Fibroblast of lung (primary cell): ENCODE data around the gene TCTA. TPM values are rescaled to one million over a fixed set of nuclear protein-coding genes. Genes with fewer than 3 reads are reported as not detected.

Experiments
- DNase-seq, 2 donors: peaks; one replicate each; pipeline versions ENCODE4 v3.0.0 to v3.0.0-alpha.2; 2010; ENCODE audit warnings: low read depth in 2 of 2
- H2AFZ ChIP-seq: 2 replicates; pipeline ENCODE4 v1.5.1; 2012; ENCODE audit warnings: low read length, control low read depth, inconsistent platforms
- H3K27ac ChIP-seq: 2 replicates; pipeline ENCODE4 v1.5.1; 2011; ENCODE audit warnings: low read length, control low read depth; ENCODE audit not compliant: insufficient read depth
- H3K27me3 ChIP-seq: 2 replicates; pipeline ENCODE4 v1.5.1; 2011; ENCODE audit warnings: mild to moderate bottlenecking, low read length; ENCODE audit not compliant: control insufficient read depth, insufficient read depth
- H3K36me3 ChIP-seq: 2 replicates; pipeline ENCODE4 v1.5.1; 2011; ENCODE audit warnings: low read length; ENCODE audit not compliant: control insufficient read depth, insufficient read depth
- H3K4me1 ChIP-seq: 2 replicates; pipeline ENCODE4 v1.5.1; 2011; ENCODE audit warnings: low read length; ENCODE audit not compliant: control insufficient read depth, insufficient read depth; ENCODE audit errors: extremely low read depth
- H3K4me2 ChIP-seq: 2 replicates; pipeline ENCODE4 v1.5.1; 2011; ENCODE audit warnings: low read length, control low read depth; ENCODE audit not compliant: insufficient read depth; ENCODE audit errors: extremely low read depth
- H3K4me3 ChIP-seq, 4 experiments: fragments of 200-600 bp in 1 of 4; sonication (generic) in 1 of 4; replicated peaks in 1 of 4; 2 replicates each; pipeline ENCODE4 v1.5.1; 2011 to 2016; ENCODE audit warnings: low read length in 4 of 4, low read depth in 3 of 4, mild to moderate bottlenecking in 3 of 4, control low read depth in 2 of 4, inconsistent platforms in 1 of 4, mixed read lengths in 1 of 4; ENCODE audit not compliant: insufficient read depth in 1 of 4; ENCODE audit errors: control extremely low read depth in 1 of 4
- H3K79me2 ChIP-seq: 2 replicates; pipeline ENCODE4 v1.5.1; 2012; ENCODE audit warnings: mild to moderate bottlenecking, low read length, inconsistent platforms; ENCODE audit not compliant: control insufficient read depth, insufficient read depth
- H3K9ac ChIP-seq: 2 replicates; pipeline ENCODE4 v1.5.1; 2011; ENCODE audit warnings: mild to moderate bottlenecking, low read length, control low read depth; ENCODE audit not compliant: insufficient read depth
- H3K9me3 ChIP-seq: 2 replicates; pipeline ENCODE4 v1.5.1; 2012; ENCODE audit warnings: low read depth, low read length; ENCODE audit not compliant: control insufficient read depth, insufficient read depth
- H4K20me1 ChIP-seq: 2 replicates; pipeline ENCODE4 v1.5.1; 2011; ENCODE audit warnings: low read length; ENCODE audit not compliant: control insufficient read depth, insufficient read depth; ENCODE audit errors: extremely low read depth
- CTCF ChIP-seq, 2 donors: IDR thresholded peaks in 1 of 2; conservative IDR thresholded peaks in 1 of 2; 1 replicate in 1 of 2; 2 replicates in 1 of 2; pipeline ENCODE4 v1.5.1; 2011 to 2012; ENCODE audit warnings: low read length in 2 of 2, control low read depth in 1 of 2, inconsistent platforms in 1 of 2, low read depth in 1 of 2, mild to moderate bottlenecking in 1 of 2
- EZH2 ChIP-seq: IDR thresholded peaks from 2 replicates; pipeline ENCODE4 v1.5.1; 2012; ENCODE audit warnings: low read length, control low read depth, mild to moderate bottlenecking; ENCODE audit errors: missing control alignments
- polyA plus RNA-seq, 2 donors: library from polyadenylated mRNA; depleted of rRNA in 1 of 2; stranded (reverse) in 1 of 2; unstranded in 1 of 2; fragments of >200 nt; gene quantifications; 2 replicates each; pipeline ENCODE4 v1.2.1, GENCODE V29; 2011 to 2012; ENCODE audit warnings: missing spikeins in 1 of 2
- total RNA-seq: library from RNA; depleted of rRNA; stranded (reverse); fragments of >200 nt; gene quantifications from 2 replicates; pipeline ENCODE4 v1.2.1, GENCODE V29; 2014

The TCTA gene
- total and polyA plus RNA-seq, 2 donors (not counting 1 experiment from before 2014, with no cell fraction given), result 34.5 to 57.8 TPM

GRCh38 chr3:49415931-49416601 is 3.8 kb downstream of the TCTA start:
- Histone ChIP-seq H4K20me1 (no peaks in the 10 kb centered on the region), H3K4me1 (peaks cover 9% of the 10 kb centered on the region), H3K4me3 (no peak overlapping the region), H3K4me2 (no peak overlapping the region), H3K27me3 (no peaks in the 10 kb centered on the region), H3K9ac (no peak overlapping the region), H2AFZ (no peak overlapping the region), H3K36me3 (peaks cover 15% of the 10 kb centered on the region), H3K79me2 (peaks cover 24% of the 10 kb centered on the region), H3K9me3 (no peaks in the 10 kb centered on the region), H3K27ac (no peak overlapping the region)
- TF ChIP-seq CTCF (conservative IDR thresholded peaks at IDR 0.05 in 1 of 2, IDR thresholded peaks at IDR 0.05 in 1 of 2; ENCODE audit: low read depth in 1 of 2, low read length in 2 of 2) (no peak), EZH2 (no peak)
- no peak for DNase-seq

- Histone ChIP-seq H3K4me1 (peaks cover 16% of the 10 kb centered on the region), H3K9ac (no peak overlapping the region), H3K36me3 (peaks cover 15% of the 10 kb centered on the region), H3K4me3 (no peak overlapping the region), H3K9me3 (no peaks in the 10 kb centered on the region), H3K79me2 (peaks cover 17% of the 10 kb centered on the region), H3K27ac (no peak overlapping the region), H3K27me3 (no peaks in the 10 kb centered on the region), H4K20me1 (no peaks in the 10 kb centered on the region), H3K4me2 (no peak overlapping the region), H2AFZ (no peak overlapping the region)
- no peak for DNase-seq
- no peak for TF ChIP-seq EZH2
- TF ChIP-seq CTCF (conservative IDR thresholded peaks at IDR 0.05 in 1 of 2, IDR thresholded peaks at IDR 0.05 in 1 of 2; ENCODE audit: low read depth in 1 of 2, low read length in 2 of 2), result no peak
Measured at GRCh38 chr3:49416867-49417266, 4.6 kb downstream of the TCTA start.

GRCh38 chr3:49417516-49418120 is 5.4 kb downstream of the TCTA start:
- no peak overlapping the region for H3K9ac ChIP-seq
- no peaks in the 10 kb centered on the region for H3K9me3 ChIP-seq
- H2AFZ ChIP-seq, result no peak overlapping the region
- H4K20me1 ChIP-seq, result no peaks in the 10 kb centered on the region
- TF ChIP-seq EZH2, result no peak
- no peak for TF ChIP-seq CTCF (conservative IDR thresholded peaks at IDR 0.05 in 1 of 2, IDR thresholded peaks at IDR 0.05 in 1 of 2; ENCODE audit: low read depth in 1 of 2, low read length in 2 of 2)
- no peak overlapping the region for H3K27ac ChIP-seq
- DNase-seq, result no peak
- H3K36me3 ChIP-seq, result peaks cover 15% of the 10 kb centered on the region
- peaks cover 13% of the 10 kb centered on the region for H3K79me2 ChIP-seq
- H3K4me2 ChIP-seq, result no peak overlapping the region
- H3K27me3 ChIP-seq, result no peaks in the 10 kb centered on the region
- no peak overlapping the region for H3K4me3 ChIP-seq
- H3K4me1 ChIP-seq, result peaks cover 18% of the 10 kb centered on the region
